Activated T-cell treated with anti-CD3 and anti-CD28 coated beads for 24 hours (primary cell): ENCODE data around the gene SDK1.

Experiments used
- DNase-seq: peaks from one replicate; pipeline ENCODE4 v3.0.0-alpha.2; 2020; ENCODE audit warnings: low read depth

SDK1 gene

GRCh38 chr7:4054158-4054557 is 753.1 kb downstream of the SDK1 start:
- DNase-seq, result no peak

- DNase-seq, result no peak
These were observed 755.7 kb downstream of the SDK1 start for GRCh38 chr7:4056552-4057288.

- DNase-seq, result no peak
These were observed 756.2 kb downstream of the SDK1 start for GRCh38 chr7:4057289-4057616.

- no peak for DNase-seq
These were observed 757.1 kb downstream of the SDK1 start for GRCh38 chr7:4058158-4058557.

- DNase-seq, result no peak
These were observed 764.1 kb downstream of the SDK1 start for GRCh38 chr7:4065190-4065589.

- no peak for DNase-seq
These were observed 765.2 kb downstream of the SDK1 start for GRCh38 chr7:4066206-4066605.

GRCh38 chr7:4066626-4067475 is 765.8 kb downstream of the SDK1 start:
- no peak for DNase-seq

- no peak for DNase-seq
These were observed 766.4 kb downstream of the SDK1 start for GRCh38 chr7:4067476-4067760.

GRCh38 chr7:4067874-4068273 is 766.8 kb downstream of the SDK1 start:
- no peak for DNase-seq

- no peak for DNase-seq
These were observed 767.2 kb downstream of the SDK1 start for GRCh38 chr7:4068286-4068685.

GRCh38 chr7:4069268-4070095 is 768.4 kb downstream of the SDK1 start:
- DNase-seq, result no peak

GRCh38 chr7:4070214-4070613 is 769.2 kb downstream of the SDK1 start:
- no peak for DNase-seq

- no peak for DNase-seq
These were observed 770.5 kb downstream of the SDK1 start for GRCh38 chr7:4071370-4072058.

- DNase-seq, result no peak
These were observed 771.3 kb downstream of the SDK1 start for GRCh38 chr7:4072161-4072925.

GRCh38 chr7:4073052-4073451 is 772.0 kb downstream of the SDK1 start:
- DNase-seq, result no peak

- no peak for DNase-seq
These were observed 772.7 kb downstream of the SDK1 start for GRCh38 chr7:4073750-4074149.

- DNase-seq, result no peak
These were observed 773.4 kb downstream of the SDK1 start for GRCh38 chr7:4074407-4074806.

- DNase-seq, result no peak
These were observed 773.9 kb downstream of the SDK1 start for GRCh38 chr7:4074994-4075393.

- no peak for DNase-seq
These were observed 775.7 kb downstream of the SDK1 start for GRCh38 chr7:4076701-4077294.

GRCh38 chr7:4077980-4078379 is 776.9 kb downstream of the SDK1 start:
- DNase-seq, result no peak

GRCh38 chr7:4078580-4078979 is 777.5 kb downstream of the SDK1 start:
- DNase-seq, result no peak
